ENCODE measurements around the gene CDC42EP3.

Gene CDC42EP3

DNA sequence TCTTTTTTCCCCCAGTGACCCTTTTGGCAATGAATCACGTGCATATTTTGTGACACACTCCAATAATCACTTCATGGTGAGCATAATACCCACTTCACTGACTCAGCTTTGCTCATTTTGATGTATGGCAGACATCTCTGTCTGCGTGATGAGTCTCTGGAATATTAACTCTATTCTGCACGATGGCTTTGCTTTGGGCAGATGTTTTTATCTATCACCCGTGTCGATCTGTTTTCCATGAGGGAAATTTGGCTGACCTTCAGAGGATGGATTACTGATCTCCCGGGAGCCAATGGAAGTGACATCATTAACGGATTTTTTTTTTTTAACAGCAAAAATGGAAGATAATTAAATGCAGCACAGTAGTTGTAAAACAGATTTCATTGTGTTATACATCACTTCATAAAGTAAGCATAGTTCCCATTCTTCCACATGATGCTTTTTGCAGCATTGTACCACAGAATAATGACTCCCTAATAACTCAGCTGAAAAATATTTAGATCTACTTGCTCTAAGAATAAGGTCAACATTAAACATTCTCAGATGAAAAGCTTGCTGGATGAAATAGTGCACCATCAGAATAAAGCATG lies 29.8 kb downstream of the CDC42EP3 start:
- H4K20me1 ChIP-seq (ENCODE audit: insufficient read depth), result no peaks in the 10 kb centered on the region
- H3K4me2 ChIP-seq, result no peak overlapping the region
- H3K79me2 ChIP-seq (ENCODE audit: insufficient read depth, low read depth), result no peaks in the 10 kb centered on the region
- H3K4me3 ChIP-seq (IDR thresholded peaks at IDR 0.05; ENCODE audit: insufficient read depth, low read depth, low read length), result no peak overlapping the region
- H3K27me3 ChIP-seq (ENCODE audit: insufficient read depth, low read depth), result no peaks in the 10 kb centered on the region
- H3K9ac ChIP-seq, result no peak overlapping the region
- TF ChIP-seq, protein P1, sequence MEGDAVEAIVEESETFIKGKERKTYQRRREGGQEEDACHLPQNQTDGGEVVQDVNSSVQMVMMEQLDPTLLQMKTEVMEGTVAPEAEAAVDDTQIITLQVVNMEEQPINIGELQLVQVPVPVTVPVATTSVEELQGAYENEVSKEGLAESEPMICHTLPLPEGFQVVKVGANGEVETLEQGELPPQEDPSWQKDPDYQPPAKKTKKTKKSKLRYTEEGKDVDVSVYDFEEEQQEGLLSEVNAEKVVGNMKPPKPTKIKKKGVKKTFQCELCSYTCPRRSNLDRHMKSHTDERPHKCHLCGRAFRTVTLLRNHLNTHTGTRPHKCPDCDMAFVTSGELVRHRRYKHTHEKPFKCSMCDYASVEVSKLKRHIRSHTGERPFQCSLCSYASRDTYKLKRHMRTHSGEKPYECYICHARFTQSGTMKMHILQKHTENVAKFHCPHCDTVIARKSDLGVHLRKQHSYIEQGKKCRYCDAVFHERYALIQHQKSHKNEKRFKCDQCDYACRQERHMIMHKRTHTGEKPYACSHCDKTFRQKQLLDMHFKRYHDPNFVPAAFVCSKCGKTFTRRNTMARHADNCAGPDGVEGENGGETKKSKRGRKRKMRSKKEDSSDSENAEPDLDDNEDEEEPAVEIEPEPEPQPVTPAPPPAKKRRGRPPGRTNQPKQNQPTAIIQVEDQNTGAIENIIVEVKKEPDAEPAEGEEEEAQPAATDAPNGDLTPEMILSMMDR (conservative IDR thresholded peaks at IDR 0.05; ENCODE audit: low read depth, low read length), result no peak
- no peaks in the 10 kb centered on the region for H3K36me3 ChIP-seq (ENCODE audit: insufficient read depth)
- no peak overlapping the region for H2AFZ ChIP-seq (ENCODE audit: low read depth)
- no peak overlapping the region for H3K27ac ChIP-seq
- no peaks in the 10 kb centered on the region for H3K4me1 ChIP-seq (ENCODE audit: low read depth, poor library complexity, severe bottlenecking)

DNA sequence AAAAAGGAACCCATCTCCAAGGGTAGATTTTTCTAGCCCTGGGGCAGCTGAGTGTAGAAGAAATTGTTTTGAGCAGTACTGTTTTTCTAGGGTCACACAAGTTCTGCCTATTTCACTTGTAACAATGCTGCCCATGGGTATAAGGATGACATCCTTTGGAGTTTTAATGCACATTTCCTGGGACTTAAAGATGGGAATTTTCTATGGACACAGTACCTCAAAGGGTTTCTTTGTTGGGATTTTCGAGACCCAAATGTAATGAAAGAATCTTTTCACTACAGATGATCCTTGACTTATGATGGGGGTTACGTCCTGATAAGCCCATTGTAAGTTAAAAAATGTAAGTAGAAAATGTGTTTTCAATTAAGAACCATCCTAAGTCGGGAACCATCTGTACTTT lies 31.8 kb downstream of the CDC42EP3 start:
- Histone ChIP-seq H3K27ac (no peak overlapping the region), H3K4me3 (IDR thresholded peaks at IDR 0.05; ENCODE audit: insufficient read depth, low read depth, low read length) (no peak overlapping the region), H3K79me2 (ENCODE audit: insufficient read depth, low read depth) (no peaks in the 10 kb centered on the region), H3K36me3 (ENCODE audit: insufficient read depth) (no peaks in the 10 kb centered on the region), H2AFZ (ENCODE audit: low read depth) (no peak overlapping the region), H3K4me1 (ENCODE audit: low read depth, poor library complexity, severe bottlenecking) (no peaks in the 10 kb centered on the region), H3K27me3 (ENCODE audit: insufficient read depth, low read depth) (no peaks in the 10 kb centered on the region), H4K20me1 (ENCODE audit: insufficient read depth) (no peaks in the 10 kb centered on the region), H3K4me2 (no peak overlapping the region), H3K9ac (no peak overlapping the region)
- TF ChIP-seq, protein P1 (conservative IDR thresholded peaks at IDR 0.05; ENCODE audit: low read depth, low read length), result no peak

DNA sequence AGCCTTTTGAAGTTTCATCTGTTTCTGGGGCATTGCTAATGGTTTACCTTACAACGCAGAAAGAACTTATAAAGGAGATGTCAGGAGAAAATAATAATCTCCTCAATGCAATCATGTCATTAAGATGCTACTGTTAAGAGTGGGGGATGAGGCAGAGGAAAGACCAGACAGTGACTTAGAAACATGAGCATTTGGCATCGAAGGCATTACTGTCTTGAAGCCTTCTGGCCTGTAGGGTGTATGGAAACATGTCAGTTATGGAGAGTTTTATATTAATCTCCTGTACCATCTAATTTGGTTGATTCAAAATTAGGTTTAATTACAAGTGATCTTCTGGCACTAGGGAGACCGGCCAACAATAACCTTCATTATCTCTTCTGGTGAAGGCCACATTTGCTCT lies 32.5 kb downstream of the CDC42EP3 start:
- H3K27ac ChIP-seq, result no peak overlapping the region
- TF ChIP-seq, protein P1 (conservative IDR thresholded peaks at IDR 0.05; ENCODE audit: low read depth, low read length), result no peak

DNA sequence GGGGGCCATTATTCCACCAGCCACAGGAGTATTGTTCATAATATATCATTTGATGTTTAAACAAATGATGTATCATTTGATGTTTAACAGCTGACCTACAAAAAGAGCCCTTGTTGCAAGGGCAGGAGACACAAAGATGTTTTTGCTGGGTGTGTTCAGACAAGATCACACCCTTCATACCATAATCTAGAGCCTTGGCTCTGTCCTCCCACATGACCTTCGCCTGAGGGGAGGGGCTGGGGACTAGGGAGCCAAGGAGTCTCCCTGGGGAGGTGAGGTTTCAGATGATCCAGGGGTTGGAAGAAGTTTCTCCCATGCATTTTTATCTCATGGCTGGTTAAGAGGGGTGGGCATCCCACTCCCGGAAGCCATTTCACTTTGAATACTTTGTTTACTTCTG lies 33.5 kb downstream of the CDC42EP3 start:
- Histone ChIP-seq H3K27ac (no peak overlapping the region), H3K4me2 (no peak overlapping the region), H3K4me3 (IDR thresholded peaks at IDR 0.05; ENCODE audit: insufficient read depth, low read depth, low read length) (no peak overlapping the region), H3K9ac (no peak overlapping the region), H2AFZ (ENCODE audit: low read depth) (no peak overlapping the region), H3K36me3 (ENCODE audit: insufficient read depth) (no peaks in the 10 kb centered on the region), H4K20me1 (ENCODE audit: insufficient read depth) (no peaks in the 10 kb centered on the region), H3K79me2 (ENCODE audit: insufficient read depth, low read depth) (no peaks in the 10 kb centered on the region), H3K27me3 (ENCODE audit: insufficient read depth, low read depth) (no peaks in the 10 kb centered on the region), H3K4me1 (ENCODE audit: low read depth, poor library complexity, severe bottlenecking) (no peaks in the 10 kb centered on the region)
- TF ChIP-seq, protein P1 (conservative IDR thresholded peaks at IDR 0.05; ENCODE audit: low read depth, low read length), result no peak

More for the DNA sequence above, 32.5 kb downstream of the CDC42EP3 start:
- Histone ChIP-seq H3K4me2 (no peak overlapping the region), H3K36me3 (ENCODE audit: insufficient read depth) (no peaks in the 10 kb centered on the region), H4K20me1 (ENCODE audit: insufficient read depth) (no peaks in the 10 kb centered on the region), H3K9ac (no peak overlapping the region), H2AFZ (ENCODE audit: low read depth) (no peak overlapping the region), H3K27me3 (ENCODE audit: insufficient read depth, low read depth) (no peaks in the 10 kb centered on the region), H3K79me2 (ENCODE audit: insufficient read depth, low read depth) (no peaks in the 10 kb centered on the region), H3K4me3 (IDR thresholded peaks at IDR 0.05; ENCODE audit: insufficient read depth, low read depth, low read length) (no peak overlapping the region), H3K4me1 (ENCODE audit: low read depth, poor library complexity, severe bottlenecking) (no peaks in the 10 kb centered on the region)

All from KMS-11 (cell line).